DMS 273 (cell line): ENCODE results near the gene TENM4.
A peak's percentile ranks its signal among the peaks of the same experiment; 100 is the strongest.

Experiments
- DNase-seq: peaks from one replicate; lab custom pipeline; 2025; ENCODE audit not compliant: unreplicated experiment; lab: John Stamatoyannopoulos, UW

The TENM4 gene

DNA sequence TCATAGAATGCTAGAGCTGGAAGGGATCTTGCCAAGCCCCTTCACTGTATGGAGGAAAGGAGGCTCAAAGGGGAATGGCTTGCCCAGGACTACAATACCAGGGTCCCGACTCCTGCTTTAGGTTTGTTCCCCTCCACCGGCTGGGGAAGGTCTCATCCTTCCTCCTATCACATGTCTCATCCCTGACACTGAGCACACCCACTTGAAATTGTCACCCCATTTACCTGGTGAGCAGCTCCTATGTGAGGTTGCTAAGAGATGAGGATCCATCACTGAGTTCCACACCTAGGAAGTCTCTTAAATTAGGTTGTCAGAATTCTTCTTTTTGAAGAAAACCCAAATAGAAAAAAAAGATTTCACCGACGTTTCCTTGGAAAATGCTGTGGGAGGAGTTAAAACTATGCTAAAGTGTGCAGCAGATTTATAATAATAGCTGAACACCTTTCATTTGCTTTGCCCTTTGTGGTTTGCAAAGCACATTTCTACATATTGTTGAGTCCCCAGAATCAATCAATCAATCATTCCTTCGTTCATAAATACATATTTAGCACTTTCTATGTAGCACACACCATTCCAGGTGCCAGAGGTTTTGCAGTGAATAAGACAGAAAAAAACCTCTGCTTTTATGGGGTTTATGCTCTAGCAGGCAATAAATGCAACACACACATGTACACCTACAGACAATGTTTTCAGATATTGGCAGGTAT lies 91.7 kb downstream of the TENM4 start:
- no peak for DNase-seq

DNA sequence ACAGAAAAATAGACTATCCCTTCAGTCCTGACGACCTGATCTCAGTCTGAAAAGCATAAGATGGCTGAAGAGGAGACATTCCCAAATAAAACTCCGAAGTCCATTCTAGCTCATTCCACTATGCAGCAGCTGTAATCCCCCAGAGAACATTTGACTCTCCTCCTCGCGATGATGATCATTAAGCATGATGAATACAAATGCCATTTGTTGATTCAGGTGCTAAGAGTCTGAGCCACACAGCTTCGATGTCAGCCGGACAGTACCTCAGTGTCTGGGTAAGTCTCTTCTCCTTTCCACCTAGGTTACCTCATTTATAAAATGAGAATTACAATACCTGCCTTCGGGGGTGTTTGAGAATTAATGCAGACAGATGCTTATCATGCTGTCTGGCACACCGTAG lies 94.8 kb downstream of the TENM4 start:
- DNase-seq = no peak

DNA sequence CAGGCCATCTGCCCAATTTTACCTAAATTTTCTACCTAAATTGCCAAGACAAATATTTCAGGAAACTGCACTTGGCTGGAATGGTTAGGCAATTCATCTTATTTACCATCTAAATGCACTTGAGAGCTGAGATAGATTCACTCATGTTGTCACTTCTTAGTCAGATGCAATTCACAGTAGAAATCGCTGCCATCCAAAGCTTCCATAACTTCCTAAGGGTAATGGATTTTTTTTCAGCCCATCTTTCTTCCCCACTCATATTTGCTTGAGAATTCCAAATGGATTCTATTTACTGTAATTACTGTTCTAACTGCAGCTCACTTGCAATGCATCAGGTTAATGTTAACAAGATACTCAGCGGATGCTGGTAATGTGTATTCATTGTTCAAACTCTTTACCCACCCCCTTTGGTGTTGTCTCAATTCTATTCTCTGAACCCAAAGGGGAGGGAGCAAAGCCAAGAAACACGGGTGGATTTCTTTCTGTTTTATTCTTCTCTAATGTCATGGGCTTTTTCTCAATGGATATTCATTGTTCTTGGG lies 96.0 kb downstream of the TENM4 start:
- no peak for DNase-seq

DNA sequence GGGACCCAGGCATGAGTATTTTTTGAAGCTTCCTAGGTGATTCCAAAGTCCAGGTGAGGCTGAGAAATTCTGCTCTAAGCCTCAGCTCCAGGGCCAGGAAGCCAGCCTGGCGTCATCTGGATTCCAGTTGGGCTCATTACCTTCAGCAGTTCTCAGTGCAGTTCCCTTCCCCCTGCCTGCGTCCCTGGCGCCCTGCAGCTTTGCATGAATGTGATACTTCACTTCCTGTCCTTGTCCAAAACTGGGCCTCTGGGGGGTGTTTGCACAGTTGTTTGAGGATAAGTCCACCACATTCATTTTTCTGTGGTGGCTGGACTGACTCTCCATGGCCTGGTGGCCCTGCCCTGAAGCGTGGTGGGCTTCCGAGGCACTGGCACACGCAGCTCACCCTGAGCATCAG lies 98.1 kb downstream of the TENM4 start:
- no peak for DNase-seq

DNA sequence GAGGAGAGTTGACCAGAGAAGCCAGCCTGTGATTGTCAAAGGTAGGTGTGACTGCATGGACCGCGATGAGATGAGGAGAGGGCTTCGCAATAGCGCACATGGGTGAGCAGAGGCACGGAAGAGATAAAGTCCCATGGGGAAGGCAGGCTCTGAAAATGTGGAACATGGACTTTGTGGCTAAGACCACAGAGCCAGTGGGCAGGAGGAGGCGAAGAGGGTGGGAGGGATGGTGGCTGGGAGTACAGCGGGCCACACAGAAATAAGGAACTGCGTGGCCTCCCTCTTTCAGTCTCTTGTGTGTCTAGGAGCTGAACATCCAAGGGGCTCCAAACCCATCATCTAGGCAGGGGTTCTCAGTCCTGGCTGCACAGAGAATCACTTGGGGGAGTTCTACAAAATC lies 98.6 kb downstream of the TENM4 start:
- no peak for DNase-seq

DNA sequence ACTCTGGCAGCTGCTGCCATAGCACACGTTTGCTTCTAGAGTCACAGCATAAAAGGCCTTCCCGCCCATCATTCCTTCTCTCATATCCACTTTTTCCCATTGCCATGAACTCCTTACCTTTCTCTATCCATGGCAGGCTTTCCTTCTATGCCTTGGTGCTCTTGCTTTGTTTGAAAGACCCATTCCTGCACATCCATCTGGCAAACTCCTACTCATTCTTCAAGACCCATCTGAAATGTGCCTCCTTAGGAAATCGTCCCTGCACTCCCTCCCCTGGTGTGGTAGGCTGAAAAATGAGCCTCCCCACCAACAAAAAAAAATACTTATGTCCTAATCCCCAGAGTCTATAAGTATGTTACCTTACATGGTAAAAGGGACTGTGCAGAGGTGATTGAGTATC lies 100.3 kb downstream of the TENM4 start:
- no peak for DNase-seq

DNA sequence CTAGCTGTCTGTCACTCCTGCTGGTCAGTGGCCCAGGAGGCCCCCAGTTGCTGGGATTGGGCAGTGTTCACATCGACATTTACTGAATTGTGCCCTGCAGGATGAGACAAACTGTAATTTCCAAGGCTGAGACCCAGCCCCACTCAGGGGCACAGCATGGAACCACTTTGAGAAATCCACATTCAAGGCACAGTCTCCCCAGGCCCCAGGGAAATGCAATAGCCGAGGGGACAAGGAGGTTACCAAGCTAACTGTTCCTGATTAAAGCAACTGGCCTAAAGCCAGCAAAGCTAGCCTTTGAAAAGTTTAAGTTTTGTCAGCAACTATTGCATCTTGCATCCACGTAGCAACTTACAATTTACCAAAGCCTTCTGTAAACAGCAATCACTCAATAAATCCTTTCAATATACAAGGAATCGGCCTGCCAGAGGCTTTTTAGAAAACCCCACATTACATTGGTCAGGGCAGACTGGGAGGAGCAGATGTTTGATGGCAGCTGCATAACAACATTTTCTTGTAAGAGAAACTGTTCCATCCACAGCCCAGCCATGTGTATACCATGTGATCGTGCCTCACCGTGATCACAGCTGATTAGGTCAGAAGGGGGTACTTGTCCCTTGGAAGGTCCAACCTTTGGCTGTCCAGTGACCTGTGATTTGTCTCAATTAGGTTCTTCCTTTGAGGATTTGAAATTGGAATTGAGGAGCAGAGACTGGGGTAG lies 103.9 kb downstream of the TENM4 start:
- DNase-seq = peak; percentile 28

DNA sequence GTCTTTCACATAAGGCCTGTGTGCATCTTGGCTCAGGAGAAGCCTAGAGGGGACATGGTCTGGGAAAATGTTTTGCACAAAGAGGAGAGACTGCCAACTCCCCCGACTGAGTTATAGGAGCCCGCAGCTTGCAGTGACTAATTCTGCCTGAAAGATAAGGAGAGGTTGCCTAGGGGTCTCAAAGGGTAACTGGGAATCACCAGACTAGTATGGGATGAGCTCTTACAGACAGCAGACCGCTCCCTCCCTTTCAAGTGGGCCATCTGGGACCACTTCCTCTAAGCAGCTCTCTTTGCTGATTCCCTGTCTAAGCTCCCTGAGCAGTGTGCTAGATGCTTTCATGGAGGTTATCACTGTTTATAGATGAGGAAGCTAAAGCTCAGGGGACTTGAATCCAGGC lies 105.1 kb downstream of the TENM4 start:
- no peak for DNase-seq

DNA sequence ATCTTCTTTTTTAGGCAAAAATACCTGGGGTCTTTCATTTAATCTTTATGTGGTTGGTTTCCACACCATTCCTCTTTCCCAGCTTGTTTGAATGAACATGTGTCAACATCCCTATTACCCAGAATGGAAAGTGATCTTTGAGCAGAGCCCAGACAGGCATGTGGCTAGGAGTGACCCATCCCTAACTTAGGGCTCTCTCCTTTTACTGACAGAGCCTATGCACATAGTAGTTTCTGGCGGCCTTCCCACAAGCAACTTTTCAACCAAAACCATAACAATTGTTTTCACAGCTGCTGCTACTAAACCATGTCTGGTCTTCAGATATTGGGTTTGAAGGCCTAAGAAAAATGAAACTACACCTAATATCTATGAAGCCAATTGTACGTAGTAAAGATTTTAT lies 107.5 kb downstream of the TENM4 start:
- no peak for DNase-seq

DNA sequence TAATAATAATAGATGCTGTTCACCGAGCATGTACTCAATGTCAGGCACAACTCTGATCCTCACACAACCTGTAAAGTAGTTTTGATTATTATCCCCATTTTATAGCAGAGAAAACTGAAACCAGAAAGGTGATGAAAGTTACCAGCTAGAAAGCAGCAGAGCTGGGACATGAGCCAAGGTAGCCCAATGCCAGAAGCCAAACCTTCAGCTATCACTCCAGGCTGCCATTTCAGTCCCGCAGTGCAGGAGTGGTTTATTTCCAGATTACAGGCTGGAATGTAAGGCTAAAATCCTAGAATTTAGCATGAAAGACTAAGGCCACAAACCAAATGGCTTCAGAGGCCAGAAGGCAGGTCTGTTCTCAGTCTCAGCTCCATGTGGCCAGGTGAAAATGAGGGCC lies 108.8 kb downstream of the TENM4 start:
- no peak for DNase-seq

DNA sequence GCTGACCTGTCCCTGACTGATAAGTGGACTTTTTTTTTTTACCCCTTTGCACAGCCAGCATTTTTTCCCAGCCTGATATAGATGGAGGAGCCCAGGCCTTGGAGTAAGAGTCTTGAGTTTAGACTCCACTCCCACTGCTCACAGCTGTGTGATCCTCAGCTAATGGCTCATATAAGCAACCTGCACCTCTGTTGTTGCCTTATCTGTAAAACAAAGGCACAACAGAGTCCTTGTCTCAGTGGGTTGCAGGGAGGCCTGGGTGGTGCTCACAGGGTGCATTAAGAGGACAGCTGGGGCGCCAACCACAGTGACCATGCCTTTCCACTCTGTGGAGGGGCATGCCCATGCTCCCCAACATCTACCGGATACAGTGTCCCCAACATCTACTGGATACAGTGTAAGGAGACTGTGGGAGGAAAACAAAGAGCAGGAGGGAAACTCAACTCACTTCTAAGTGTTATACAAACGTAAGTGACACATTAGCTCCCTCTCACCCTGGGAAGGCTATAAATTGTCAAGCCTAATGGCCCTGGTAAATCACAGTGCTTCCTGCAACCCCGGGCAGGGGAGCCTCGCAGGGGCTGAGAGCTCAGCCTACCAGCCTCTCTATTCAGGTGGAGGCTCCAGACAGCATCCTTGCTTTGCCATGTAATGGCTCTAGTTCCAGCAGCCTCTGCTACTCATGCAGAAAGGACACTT lies 109.5 kb downstream of the TENM4 start:
- no peak for DNase-seq

DNA sequence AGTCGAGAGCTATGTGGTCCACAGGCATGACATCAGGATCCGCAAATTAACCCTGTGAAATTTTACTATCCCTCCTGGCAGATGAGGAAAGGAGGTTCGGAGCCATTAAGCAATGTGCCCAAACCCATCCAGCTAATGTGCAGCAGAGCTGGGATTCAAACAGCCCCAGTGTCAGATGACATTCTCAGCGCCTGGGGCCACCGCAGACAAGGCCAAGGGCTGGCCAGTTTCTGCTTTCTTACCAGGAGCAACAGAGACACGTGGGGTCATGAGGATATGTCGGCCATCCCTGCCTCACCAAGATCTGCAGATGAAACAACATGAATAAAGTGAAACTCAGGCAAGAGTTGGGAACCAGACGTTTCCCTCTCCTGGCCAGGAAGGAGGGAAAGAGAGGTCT lies 110.2 kb downstream of the TENM4 start:
- DNase-seq = no peak

DNA sequence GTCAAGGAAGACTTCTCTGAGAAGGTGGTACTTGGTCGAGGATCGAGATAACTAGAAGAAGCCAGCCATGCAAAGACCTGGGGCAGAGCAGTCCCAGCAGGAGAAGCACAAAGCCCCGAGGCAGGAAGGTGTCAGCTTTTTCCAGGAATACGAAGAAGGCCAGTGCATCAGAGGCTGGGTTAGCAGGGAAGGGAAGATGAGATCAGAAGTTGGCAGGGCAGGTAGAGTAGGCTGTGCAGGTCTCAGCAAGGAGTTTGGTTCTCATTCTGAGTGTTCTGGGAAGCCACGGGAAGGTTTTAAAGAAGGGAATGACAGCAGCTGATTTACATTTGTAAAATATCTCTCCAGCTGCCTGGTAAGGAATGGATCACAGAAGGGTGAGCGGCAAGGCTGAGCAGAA lies 111.3 kb downstream of the TENM4 start:
- no peak for DNase-seq

DNA sequence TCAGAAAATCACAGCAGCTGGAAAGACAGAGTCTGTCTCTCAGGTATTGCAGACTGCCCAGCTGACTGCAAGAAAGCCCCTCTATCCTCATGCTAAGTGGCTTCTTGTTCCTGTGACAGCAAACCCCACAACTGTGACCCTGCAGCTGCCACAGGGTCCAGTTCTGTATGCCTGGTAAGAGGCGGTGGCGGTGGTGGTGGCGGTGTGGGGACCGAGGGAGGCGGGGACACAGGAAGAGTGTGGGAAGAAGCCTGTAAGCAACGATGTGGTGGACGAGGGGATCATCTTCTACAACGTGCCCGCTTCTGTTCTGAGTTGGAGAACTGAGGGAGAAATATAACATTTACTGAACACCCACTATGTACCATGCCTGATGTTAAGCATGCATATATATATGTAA lies 112.4 kb downstream of the TENM4 start:
- DNase-seq = no peak

DNA sequence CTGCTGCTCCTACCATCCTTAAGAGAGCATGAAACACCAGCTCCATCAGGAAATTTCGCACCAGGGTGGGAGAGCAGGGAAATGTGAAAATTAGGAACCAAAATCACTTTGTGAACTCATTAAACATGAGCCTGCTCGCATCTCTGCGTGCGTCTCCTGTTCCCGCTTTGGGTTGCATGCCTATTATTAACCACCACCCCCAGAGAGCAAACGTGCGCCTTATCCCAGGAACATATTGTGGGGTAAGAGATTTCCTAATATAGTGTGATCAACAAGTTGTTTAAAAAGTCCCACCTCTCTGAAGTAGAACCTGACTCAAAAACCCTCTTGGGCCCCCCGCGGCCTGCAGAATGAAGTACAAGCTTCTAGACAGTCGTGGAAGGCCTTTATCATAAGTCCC lies 115.0 kb downstream of the TENM4 start:
- DNase-seq = no peak

DNA sequence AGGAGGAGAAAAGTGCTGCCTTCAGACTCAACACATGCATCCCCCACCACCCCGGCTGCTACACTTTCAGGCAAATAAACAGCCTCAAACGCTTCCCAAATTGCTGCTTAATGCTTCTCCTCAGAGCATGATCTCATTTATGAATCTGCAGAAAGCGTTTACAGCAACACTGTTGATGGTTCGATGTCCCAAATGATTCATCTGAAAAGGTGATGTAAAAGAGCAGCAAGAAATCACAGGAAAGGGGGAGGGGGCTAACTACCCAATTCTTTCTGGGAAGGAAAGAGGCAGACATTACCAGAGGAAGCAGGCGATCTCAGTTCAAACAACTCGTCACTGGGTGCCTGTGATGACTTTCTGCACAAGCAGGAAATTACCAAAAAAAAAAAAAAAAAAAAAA lies 119.6 kb downstream of the TENM4 start:
- no peak for DNase-seq

DNA sequence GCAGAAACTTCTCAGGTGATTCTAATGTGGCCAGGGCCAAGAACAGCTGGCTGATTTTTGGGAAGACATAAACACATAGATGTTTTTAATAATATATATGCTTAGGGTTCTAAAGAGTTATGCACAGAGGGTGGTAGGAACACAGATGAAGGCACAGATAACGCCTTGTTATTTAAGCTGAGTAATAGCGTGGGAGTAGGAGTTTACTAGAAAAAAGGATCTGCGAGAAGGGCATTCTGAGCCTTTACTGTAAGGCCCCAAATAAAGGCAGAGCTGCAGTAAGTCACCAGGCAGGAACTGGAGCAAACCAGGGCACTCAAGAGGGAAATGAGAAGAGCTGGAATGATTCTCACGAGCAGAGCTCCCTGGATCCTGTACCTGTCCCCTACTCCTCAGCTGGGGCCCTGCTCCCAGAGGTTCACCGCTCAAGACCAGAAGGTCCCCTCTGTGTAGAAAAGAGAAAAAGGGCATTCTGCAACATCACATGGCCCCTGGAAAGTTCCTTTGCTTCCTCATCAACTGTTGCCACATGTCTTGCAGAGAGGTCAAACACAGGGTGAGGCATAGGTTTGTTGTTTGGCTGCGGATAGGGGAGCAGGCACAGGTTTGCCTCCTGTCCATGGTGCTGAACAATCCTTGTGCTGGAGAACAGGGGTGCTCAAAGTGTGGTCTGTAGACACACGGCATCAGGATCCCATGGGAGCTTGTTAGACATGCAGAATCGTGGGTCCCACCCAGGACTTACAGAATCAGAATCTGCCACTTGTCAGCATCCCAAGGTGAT lies 125.7 kb downstream of the TENM4 start:
- DNase-seq = no peak

DNA sequence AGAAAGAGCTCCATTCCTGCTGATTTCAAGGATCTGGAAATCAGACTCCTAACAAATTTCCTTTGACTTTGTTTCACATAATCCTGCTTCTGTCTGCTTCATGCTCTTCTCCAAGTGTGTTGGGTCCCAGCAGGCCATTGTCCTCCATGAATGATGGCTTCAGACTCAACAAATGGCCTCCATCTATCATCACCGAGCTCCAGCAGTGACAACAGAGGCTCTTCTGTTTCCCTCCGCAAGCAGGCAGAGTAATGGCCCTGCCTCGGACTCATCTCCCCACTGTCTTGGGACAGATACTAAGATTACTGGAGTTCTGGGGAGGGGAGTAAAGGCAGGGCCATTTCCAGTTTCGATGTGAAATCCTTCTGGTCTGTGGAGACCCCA lies 127.3 kb downstream of the TENM4 start:
- DNase-seq = no peak

DNA sequence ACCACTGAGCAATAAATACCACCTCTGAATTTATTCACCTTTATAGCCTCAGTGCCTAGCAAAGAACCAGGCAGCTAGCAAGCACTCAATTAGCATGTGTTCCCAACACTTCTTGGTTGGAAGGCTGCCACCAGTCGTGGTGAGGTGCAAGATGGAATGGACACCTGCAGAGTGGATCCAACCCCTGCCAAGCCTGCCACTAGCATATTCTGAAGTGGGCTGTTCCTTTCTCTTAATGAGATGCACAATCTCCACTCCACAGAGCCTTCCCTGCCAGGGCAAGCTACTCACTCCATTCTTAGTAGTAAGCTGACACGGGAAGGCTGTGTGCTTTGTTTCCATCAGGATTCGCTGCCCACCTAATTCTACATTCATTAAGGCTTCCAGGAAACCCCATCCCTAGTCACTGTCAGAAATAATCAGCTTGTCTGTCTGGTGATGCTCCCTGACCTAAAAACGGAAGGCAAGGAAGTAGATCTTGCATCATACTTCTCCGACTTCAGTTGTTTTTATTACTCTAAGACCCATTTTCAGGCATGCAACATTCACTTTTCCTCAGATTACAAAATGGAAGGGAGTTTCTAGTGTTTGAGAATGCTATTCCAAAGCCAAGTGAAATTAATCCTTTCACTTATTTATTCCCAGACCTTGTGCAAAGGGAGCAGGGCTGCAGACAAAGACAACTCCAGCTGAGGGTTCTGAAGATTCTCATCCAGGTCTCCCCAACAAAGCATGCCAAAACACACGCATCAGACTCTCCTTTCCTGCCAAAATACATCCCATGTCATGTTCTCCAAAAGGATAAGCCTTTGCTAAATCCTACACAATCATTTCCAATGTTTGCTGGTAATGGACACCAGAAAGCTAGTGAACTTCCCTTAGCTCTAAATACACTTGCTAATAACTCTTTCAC lies 128.0 kb downstream of the TENM4 start:
- peak; percentile 38 for DNase-seq

DNA sequence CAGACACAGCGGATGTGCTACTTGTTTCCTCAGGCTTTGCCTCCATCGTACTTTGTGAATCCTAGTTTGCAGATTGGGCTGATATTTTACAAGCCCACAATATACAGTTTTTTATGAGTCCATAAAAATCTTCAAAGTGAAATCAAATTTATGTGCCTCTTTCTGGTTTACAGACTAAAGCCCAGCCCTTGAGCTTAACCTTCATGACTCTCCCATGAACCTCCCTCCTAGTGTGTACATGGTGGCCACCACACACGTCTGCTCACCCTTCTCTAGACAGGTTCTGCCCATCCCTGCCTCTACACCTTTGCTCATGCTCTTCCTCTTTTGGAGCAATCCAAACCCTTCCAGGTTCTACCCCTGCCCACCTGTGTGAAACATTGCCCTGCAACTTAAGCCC lies 129.4 kb downstream of the TENM4 start:
- no peak for DNase-seq
